Epithelial cell of proximal tubule (primary cell): ENCODE measurements around the gene IL6R. TPM values are rescaled to one million over a fixed set of nuclear protein-coding genes. Genes with fewer than 3 reads are reported as not detected.
"Not testable (repeated sequence)": the region's sequence is repeated elsewhere in the genome, so short reads cannot be mapped to it uniquely, and the experiment has no call there.

Source experiments
- DNase-seq: peaks from one replicate; pipeline ENCODE4 v3.0.0-alpha.2; 2011; ENCODE audit warnings: low read depth
- H3K4me3 ChIP-seq: 2 replicates; pipeline ENCODE4 v1.5.1; 2011; ENCODE audit warnings: low read depth, mild to moderate bottlenecking, low read length
- total RNA-seq: library from RNA; depleted of rRNA; stranded (reverse); fragments of >200 nt; gene quantifications from 2 replicates; pipeline ENCODE4 v1.2.3, GENCODE V29; 2015
- TF ChIP-seq, protein P1 (sequence below): conservative IDR thresholded peaks from 2 replicates; pipeline ENCODE4 v1.5.1; 2012; ENCODE audit warnings: low read depth, mild to moderate bottlenecking, low read length

IL6R gene
- total RNA-seq, 1 donor from 2014 or later = 9.5 TPM

DNA sequence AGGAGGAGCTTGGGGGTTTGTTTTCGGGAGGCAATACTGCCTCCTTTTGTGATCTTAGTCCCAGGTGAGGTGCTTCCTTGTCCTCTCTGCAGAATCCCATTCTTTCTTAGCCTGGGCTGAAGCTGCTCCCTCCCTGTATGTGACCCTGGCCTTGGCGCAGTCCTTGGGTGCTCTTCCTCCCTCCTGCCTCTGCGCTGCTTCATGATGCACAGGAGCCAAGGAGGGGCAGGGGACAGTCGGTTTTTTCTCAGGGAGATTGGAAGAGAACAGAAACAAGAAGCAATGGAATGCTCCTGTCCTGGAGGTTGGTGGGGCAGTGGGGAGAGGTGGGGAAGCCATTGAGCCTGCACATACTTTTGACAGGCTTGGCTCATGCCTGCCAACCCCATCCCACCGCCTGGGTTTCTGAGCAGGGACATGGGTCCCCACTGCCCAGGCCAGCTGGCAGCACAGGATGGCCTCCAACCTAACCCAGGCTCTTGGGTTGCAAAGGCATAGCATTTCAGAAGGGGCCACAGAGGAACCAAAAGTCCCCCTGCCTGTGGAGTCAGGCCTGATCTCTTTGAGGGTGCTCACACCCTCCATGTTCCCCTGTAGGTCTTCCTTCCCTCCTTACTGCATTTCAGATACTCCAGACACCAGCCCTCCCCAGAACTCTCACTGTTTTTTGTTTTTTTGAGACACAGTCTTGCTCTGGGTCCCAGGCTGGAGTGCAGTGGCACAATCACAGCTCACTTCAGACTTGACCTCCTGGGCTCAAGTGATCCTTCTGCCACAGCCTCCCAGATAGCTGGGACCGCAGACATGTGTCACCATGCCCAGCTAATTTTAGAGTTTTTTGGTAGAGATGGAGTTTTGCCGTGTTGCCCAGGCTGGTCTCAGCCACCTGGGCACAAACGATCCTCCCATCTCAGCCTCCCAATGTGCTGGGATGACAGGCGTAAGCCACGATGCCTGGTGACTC is 16.1 kb downstream of the IL6R start:
- no peak for DNase-seq
- TF ChIP-seq, protein P1, sequence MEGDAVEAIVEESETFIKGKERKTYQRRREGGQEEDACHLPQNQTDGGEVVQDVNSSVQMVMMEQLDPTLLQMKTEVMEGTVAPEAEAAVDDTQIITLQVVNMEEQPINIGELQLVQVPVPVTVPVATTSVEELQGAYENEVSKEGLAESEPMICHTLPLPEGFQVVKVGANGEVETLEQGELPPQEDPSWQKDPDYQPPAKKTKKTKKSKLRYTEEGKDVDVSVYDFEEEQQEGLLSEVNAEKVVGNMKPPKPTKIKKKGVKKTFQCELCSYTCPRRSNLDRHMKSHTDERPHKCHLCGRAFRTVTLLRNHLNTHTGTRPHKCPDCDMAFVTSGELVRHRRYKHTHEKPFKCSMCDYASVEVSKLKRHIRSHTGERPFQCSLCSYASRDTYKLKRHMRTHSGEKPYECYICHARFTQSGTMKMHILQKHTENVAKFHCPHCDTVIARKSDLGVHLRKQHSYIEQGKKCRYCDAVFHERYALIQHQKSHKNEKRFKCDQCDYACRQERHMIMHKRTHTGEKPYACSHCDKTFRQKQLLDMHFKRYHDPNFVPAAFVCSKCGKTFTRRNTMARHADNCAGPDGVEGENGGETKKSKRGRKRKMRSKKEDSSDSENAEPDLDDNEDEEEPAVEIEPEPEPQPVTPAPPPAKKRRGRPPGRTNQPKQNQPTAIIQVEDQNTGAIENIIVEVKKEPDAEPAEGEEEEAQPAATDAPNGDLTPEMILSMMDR = no peak
- no peak overlapping the region for H3K4me3 ChIP-seq

DNA sequence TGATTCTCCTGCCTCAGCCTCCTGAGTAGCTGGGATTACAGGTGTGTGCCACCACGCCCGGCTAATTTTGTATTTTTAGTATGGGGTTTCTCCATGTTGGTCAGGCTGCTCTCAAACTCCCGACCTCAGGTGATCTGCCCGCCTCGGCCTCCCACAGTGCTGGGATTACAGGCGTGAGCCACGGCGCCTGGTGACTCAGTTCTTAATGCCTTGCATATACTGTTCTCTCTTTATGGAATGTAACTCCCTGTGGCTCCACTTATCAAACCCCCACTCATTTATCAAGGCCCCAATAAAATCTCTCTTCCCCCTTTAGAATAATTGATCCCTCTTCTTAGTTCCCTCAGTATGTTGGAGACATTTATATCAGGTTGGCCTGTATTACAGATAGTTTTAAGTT is 16.9 kb downstream of the IL6R start:
- not testable (repeated sequence) for H3K4me3 ChIP-seq, DNase-seq

DNA sequence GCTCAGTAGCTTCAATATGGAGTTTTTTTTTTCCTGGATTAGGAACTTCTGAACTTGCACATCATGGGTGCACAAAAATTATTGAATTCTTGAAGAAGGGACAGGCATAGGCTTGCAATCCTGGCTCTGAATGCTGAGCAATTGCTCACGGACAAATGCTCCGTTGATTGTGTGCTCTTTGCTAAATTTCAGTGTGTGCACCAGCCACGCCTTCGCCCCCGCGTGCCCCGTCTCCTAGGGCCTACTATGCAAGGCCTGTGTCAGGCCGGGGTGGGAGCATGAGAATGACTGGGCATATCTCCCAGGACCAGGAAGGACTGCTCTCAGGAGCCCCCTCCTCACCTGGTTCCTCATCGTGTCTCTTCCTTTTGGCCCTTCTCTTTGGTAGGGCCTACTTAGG is 17.4 kb downstream of the IL6R start:
- no peak overlapping the region for H3K4me3 ChIP-seq
- TF ChIP-seq, protein P1 = no peak
- DNase-seq = no peak

DNA sequence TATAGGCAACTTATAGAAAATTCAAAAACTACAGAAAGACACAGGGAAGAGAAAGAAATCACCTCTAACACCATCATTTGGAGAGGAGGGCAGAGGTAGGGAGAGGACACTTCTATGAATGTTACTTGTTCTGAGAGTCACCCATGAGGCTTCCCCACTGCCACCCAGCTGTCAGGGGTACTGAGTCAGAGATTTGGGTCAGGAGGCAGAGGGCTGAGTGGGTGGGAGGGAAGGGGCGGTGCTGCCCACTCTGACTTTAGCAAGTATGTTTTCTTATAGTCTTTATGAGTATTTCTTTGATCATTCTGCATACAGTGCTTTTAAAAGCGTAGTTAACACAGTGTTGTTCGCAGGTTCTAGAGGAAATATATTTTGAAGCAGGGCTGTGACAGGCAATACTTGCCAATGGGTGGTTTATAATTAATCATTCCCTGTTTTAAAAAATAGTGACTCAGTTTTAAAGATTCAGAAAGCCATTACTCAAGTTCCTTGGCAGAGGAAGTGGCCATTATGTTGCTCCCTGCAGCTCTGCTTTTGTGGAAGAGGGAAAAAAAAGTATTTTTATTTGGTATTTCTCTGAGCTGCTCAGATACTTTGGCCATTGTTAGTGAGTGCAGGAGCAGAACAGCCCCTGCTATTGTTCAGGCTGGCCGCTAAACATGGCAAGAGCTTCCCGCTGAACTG is 18.3 kb downstream of the IL6R start:
- no peak for DNase-seq
- TF ChIP-seq, protein P1 = no peak
- H3K4me3 ChIP-seq = no peak overlapping the region

DNA sequence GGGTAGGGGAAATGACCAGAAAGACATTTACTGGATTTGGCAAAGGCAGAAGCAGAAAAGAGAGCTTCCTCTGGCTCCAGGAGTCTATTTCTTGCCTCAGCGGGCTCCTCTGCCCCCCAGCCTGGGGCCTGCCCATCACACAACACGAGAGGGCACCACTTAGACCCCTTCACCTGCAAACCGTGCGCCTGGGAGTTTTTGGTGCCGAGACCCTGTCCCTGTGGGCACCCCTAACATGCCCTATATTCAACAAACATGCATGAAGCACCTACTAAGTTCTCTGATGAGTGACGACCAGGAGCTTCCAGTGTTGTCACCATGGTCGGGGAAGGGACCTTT is 18.8 kb downstream of the IL6R start:
- H3K4me3 ChIP-seq = no peak overlapping the region
- DNase-seq = no peak
- TF ChIP-seq, protein P1 = no peak

DNA sequence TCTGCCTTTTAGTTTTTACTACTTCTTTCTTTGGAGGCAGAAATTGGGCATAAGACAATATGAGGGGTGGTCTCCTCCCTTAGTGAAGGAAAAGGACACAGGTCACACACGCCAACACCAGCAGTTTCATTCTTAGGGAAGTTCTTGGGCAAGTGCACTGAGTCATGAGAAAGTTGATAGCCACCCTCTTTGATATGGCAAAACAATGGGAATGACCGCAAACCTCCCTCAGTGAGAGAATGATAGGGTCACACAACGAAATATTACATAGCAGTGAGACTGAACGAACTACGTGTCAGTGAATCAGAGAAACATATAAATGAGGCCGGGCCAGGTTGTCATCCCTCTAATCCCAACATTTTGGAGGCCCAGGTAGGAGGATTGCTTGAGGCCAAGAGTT is 20.0 kb downstream of the IL6R start:
- no peak overlapping the region for H3K4me3 ChIP-seq
- no peak for DNase-seq
- TF ChIP-seq, protein P1 = no peak

DNA sequence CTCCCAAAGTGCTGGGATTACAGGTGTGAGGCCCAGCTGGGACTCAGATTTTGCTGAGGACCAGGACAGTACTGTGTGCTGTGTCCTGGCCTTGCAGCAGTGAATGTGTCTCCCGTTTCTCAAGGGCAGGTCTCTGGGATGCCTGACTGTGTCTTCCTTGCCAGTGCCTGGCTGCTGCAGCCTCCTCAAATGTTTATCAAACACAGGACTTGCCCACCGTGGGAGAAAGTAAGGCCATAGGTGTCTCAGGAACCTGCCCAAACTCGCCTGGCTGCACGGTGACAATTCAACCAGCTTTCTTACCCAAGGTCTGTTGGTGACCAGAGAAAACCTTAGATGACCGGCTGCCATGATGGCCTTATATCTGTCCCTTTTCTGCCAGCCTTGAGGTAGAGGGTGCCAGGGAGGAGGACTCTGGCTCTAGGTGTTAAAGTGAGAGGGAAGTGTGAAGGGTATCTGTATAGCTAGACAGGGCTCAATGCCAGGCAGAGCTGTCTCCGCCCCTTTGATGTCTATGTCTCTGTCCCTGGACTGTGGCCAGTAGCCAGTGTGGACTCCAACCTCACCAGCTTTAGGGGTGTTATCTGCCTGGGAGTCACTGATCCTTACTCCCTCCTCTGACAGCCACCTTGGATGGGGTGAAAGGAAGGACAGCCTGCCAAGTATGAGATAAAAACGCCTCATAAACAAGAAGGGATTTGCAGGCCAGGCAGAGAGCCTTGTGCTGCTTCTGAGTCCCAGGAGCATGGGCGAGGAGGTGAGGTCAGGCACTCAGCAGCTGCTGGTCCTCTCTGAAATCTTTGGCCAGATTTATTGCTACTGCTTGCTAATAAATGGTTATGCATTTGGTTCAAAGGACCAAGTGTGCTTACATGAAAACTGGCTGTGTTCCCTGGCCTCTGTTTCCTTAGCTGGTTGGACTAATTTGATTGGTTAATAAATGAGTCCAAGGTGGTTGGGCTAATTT is 22.3 kb downstream of the IL6R start:
- TF ChIP-seq, protein P1 = no peak
- H3K4me3 ChIP-seq = peak overlapping the region; percentile 5
- DNase-seq = no peak
